HepG2 (cell line): ENCODE measurements around the gene RNASE4. TPM values are rescaled to one million over a fixed set of nuclear protein-coding genes. Genes with fewer than 3 reads are reported as not detected.

Experiments
- ATF1 ChIP-seq: IDR thresholded peaks from 2 replicates; pipeline ENCODE4 v1.6.1; 2016; ENCODE audit warnings: mild to moderate bottlenecking, control low read depth
- PAF1 ChIP-seq: IDR thresholded peaks from 2 replicates; pipeline ENCODE4 v1.6.1; 2016; ENCODE audit warnings: missing genetic modification reagents, missing compliant biosample characterization
- POLR2A ChIP-seq, 2 experiments: IDR thresholded peaks; 2 replicates each; pipeline ENCODE4 v1.6.1; 2011; ENCODE audit warnings: low read depth in 2 of 2, low read length in 2 of 2, mild to moderate bottlenecking in 1 of 2, moderate library complexity in 1 of 2; ENCODE audit not compliant: insufficient read depth in 1 of 2
- RBFOX2 ChIP-seq: fragments of 200-400 bp; formaldehyde crosslinking; IDR thresholded peaks from 2 replicates; pipeline ENCODE4 v1.6.1; 2017; ENCODE audit warnings: low read depth, mild to moderate bottlenecking, low read length
- RNF219 ChIP-seq: sonication (generic); formaldehyde crosslinking; IDR thresholded peaks from 2 replicates; pipeline ENCODE4 v1.5.0; 2020; ENCODE audit warnings: mild to moderate bottlenecking, missing genetic modification reagents
- TEAD3 ChIP-seq: optimal IDR thresholded peaks from 2 replicates; pipeline ENCODE3; 2016; ENCODE audit warnings: borderline replicate concordance
- TFDP2 ChIP-seq: sonication (generic); formaldehyde crosslinking; IDR thresholded peaks from 2 replicates; pipeline ENCODE4 v1.4.0; 2020; ENCODE audit warnings: missing genetic modification reagents
- U2AF1 ChIP-seq: fragments of 200-400 bp; formaldehyde crosslinking; optimal IDR thresholded peaks from 2 replicates; pipeline ENCODE3; 2017; ENCODE audit warnings: mild to moderate bottlenecking, low read depth, low read length
- ZC3H4 ChIP-seq: sonication (generic); formaldehyde crosslinking; IDR thresholded peaks from 2 replicates; pipeline ENCODE4 v1.4.0; 2020; ENCODE audit warnings: missing genetic modification reagents, borderline replicate concordance
- ZNF10 ChIP-seq: sonication (generic); formaldehyde crosslinking; IDR thresholded peaks from 2 replicates; pipeline ENCODE4 v1.4.0; 2020; ENCODE audit warnings: mild to moderate bottlenecking, low read depth, missing genetic modification reagents, borderline replicate concordance
- ZNF317 ChIP-seq: sonication (generic); formaldehyde crosslinking; IDR thresholded peaks from 2 replicates; pipeline ENCODE4 v1.5.0; 2020; ENCODE audit warnings: mild to moderate bottlenecking, missing genetic modification reagents
- ZNF432 ChIP-seq: sonication (generic); formaldehyde crosslinking; IDR thresholded peaks from 2 replicates; pipeline ENCODE4 v1.5.0; 2020; ENCODE audit warnings: missing genetic modification reagents, mild to moderate bottlenecking, borderline replicate concordance
- ZSCAN30 ChIP-seq: sonication (generic); formaldehyde crosslinking; IDR thresholded peaks from 2 replicates; pipeline ENCODE4 v1.5.0; 2020; ENCODE audit warnings: mild to moderate bottlenecking, missing genetic modification reagents
- polyA plus RNA-seq, 8 experiments: library from polyadenylated mRNA; depleted of rRNA in 3 of 8; stranded (reverse) in 7 of 8; unstranded in 1 of 8; fragments of >200 nt; fragmentation: Illumina TruSeq in 4 of 8; extraction: Trizol in 4 of 8; gene quantifications; 2 replicates each; pipeline versions ENCODE4 v1.2.1 to v1.2.3, GENCODE V29; 2011 to 2016; ENCODE audit warnings: low read depth in 4 of 8, missing spikeins in 1 of 8, mixed read lengths in 1 of 8; ENCODE audit not compliant: insufficient read depth in 1 of 8
- total RNA-seq, 5 experiments: library from RNA; depleted of rRNA; stranded (reverse); fragments of >200 nt; fragmentation: Illumina TruSeq; extraction: Trizol; gene quantifications; 2 replicates each; pipeline ENCODE4 v1.2.3, GENCODE V29; 2016; ENCODE audit warnings: low read depth in 1 of 5
- TF ChIP-seq, protein P1 (sequence below): sonication (generic); formaldehyde crosslinking; IDR thresholded peaks from 2 replicates; pipeline ENCODE4 v1.5.0; 2020; ENCODE audit warnings: mild to moderate bottlenecking, missing genetic modification reagents, borderline replicate concordance
- TF ChIP-seq, protein P2 (sequence below): sonication (generic); formaldehyde crosslinking; IDR thresholded peaks from 2 replicates; pipeline ENCODE4 v1.8.0; 2022; ENCODE audit warnings: missing genetic modification reagents, low read depth, mild to moderate bottlenecking, borderline replicate concordance
- TF ChIP-seq, protein P3 (sequence below): sonication (generic); formaldehyde crosslinking; IDR thresholded peaks from 2 replicates; pipeline ENCODE4 v1.9.0; 2021; ENCODE audit warnings: missing genetic modification reagents, borderline replicate concordance

RNASE4 gene
- total and polyA plus RNA-seq, 2 of the 13 experiments (the other 11 are each of a cell fraction or from before 2014, with no cell fraction given) = 109 to 983 TPM

- TF ChIP-seq, protein P1, sequence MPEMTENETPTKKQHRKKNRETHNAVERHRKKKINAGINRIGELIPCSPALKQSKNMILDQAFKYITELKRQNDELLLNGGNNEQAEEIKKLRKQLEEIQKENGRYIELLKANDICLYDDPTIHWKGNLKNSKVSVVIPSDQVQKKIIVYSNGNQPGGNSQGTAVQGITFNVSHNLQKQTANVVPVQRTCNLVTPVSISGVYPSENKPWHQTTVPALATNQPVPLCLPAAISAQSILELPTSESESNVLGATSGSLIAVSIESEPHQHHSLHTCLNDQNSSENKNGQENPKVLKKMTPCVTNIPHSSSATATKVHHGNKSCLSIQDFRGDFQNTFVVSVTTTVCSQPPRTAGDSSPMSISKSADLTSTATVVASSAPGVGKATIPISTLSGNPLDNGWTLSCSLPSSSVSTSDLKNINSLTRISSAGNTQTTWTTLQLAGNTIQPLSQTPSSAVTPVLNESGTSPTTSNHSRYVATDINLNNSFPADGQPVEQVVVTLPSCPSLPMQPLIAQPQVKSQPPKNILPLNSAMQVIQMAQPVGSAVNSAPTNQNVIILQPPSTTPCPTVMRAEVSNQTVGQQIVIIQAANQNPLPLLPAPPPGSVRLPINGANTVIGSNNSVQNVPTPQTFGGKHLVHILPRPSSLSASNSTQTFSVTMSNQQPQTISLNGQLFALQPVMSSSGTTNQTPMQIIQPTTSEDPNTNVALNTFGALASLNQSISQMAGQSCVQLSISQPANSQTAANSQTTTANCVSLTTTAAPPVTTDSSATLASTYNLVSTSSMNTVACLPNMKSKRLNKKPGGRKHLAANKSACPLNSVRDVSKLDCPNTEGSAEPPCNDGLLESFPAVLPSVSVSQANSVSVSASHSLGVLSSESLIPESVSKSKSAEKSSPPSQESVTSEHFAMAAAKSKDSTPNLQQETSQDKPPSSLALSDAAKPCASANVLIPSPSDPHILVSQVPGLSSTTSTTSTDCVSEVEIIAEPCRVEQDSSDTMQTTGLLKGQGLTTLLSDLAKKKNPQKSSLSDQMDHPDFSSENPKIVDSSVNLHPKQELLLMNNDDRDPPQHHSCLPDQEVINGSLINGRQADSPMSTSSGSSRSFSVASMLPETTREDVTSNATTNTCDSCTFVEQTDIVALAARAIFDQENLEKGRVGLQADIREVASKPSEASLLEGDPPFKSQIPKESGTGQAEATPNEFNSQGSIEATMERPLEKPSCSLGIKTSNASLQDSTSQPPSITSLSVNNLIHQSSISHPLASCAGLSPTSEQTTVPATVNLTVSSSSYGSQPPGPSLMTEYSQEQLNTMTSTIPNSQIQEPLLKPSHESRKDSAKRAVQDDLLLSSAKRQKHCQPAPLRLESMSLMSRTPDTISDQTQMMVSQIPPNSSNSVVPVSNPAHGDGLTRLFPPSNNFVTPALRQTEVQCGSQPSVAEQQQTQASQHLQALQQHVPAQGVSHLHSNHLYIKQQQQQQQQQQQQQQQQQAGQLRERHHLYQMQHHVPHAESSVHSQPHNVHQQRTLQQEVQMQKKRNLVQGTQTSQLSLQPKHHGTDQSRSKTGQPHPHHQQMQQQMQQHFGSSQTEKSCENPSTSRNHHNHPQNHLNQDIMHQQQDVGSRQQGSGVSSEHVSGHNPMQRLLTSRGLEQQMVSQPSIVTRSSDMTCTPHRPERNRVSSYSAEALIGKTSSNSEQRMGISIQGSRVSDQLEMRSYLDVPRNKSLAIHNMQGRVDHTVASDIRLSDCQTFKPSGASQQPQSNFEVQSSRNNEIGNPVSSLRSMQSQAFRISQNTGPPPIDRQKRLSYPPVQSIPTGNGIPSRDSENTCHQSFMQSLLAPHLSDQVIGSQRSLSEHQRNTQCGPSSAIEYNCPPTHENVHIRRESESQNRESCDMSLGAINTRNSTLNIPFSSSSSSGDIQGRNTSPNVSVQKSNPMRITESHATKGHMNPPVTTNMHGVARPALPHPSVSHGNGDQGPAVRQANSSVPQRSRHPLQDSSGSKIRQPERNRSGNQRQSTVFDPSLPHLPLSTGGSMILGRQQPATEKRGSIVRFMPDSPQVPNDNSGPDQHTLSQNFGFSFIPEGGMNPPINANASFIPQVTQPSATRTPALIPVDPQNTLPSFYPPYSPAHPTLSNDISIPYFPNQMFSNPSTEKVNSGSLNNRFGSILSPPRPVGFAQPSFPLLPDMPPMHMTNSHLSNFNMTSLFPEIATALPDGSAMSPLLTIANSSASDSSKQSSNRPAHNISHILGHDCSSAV = peak; percentile 74; the same call in 1 of the 2 replicates
- peak; percentile 72 for TF ChIP-seq TEAD3 (CRISPR knock-in tag)
- peak; percentile 82 to 84 for TF ChIP-seq POLR2A (IDR thresholded peaks at IDR 0.05; ENCODE audit: insufficient read depth in 1 of 2, low read depth in 2 of 2, low read length in 2 of 2)
- TF ChIP-seq, protein P2, sequence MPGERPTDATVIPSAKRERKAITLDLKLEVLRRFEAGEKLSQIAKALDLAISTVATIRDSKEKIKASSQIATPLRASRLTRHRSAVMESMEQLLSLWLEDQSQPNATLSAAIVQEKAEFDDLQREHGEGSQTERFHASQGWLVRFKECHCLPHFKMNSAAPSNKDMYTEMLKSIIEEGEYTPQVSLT (CRISPR knock-in tag) = peak; percentile 20; the same call in 1 of the 2 replicates
- peak; percentile 91 for TF ChIP-seq ZSCAN30
- TF ChIP-seq U2AF1 = peak; percentile 23
- peak; percentile 79 for TF ChIP-seq ATF1 (CRISPR knock-in tag)
- peak; percentile 84; the same call in 1 of the 2 replicates for TF ChIP-seq ZNF317
- TF ChIP-seq RBFOX2 = peak; percentile 96
- TF ChIP-seq, protein P3, sequence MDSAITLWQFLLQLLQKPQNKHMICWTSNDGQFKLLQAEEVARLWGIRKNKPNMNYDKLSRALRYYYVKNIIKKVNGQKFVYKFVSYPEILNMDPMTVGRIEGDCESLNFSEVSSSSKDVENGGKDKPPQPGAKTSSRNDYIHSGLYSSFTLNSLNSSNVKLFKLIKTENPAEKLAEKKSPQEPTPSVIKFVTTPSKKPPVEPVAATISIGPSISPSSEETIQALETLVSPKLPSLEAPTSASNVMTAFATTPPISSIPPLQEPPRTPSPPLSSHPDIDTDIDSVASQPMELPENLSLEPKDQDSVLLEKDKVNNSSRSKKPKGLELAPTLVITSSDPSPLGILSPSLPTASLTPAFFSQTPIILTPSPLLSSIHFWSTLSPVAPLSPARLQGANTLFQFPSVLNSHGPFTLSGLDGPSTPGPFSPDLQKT = peak; percentile 61; the same call in 1 of the 2 replicates
- peak; percentile 83; the same call in 1 of the 2 replicates for TF ChIP-seq ZC3H4
- TF ChIP-seq ZNF432 = no peak
- 0 out of 2 replicates have a peak, but pooled peaks have one; percentile 50 for TF ChIP-seq PAF1 (CRISPR knock-in tag)
- TF ChIP-seq ZNF10 (CRISPR knock-in tag) = no peak
- TF ChIP-seq TFDP2 (CRISPR knock-in tag) = peak; percentile 59
- peak; percentile 68; the same call in 1 of the 2 replicates for TF ChIP-seq RNF219 (CRISPR knock-in tag)
Measured at GRCh38 chr14:20682435-20683124, 1.8 kb upstream of the RNASE4 start (continued).
